Nucleus accumbens (tissue), 56 donors: ENCODE data around the gene MAML3.
A peak's percentile ranks its signal among the peaks of the same experiment; 100 is the strongest.

Source experiments
- DNase-seq, 56 donors: peaks; one replicate each; lab custom pipeline; 2025; lab: John Stamatoyannopoulos, UW

MAML3 gene

GRCh38 chr4:139912445-139912844 lies 241.5 kb downstream of the MAML3 start:
- DNase-seq, result no peak

- no peak for DNase-seq
These were observed 243.9 kb downstream of the MAML3 start for GRCh38 chr4:139910106-139910505.

GRCh38 chr4:139908636-139909437 lies 245.1 kb downstream of the MAML3 start:
- no peak for DNase-seq

GRCh38 chr4:139907001-139907809 lies 246.8 kb downstream of the MAML3 start:
- DNase-seq, result no peak

DNA sequence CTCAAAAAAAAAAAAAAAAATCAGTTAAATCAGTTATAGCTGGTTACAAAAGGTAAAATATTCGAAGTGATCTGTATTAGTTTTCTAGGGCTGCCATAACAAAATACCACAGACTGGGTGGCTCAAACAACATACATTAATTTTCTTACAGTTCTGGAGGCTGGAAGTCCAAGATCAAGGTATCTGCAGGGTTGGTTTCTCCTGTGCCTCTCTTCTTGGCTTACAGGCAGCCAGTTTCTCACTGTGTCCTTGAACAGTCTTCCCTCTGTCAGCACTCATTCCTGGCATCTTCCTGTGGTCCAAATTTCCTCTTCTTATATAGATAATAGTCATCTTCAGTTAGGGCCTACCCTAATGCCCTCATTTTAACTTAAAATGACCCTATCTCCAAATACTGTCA lies 248.5 kb downstream of the MAML3 start:
- no peak for DNase-seq

DNA sequence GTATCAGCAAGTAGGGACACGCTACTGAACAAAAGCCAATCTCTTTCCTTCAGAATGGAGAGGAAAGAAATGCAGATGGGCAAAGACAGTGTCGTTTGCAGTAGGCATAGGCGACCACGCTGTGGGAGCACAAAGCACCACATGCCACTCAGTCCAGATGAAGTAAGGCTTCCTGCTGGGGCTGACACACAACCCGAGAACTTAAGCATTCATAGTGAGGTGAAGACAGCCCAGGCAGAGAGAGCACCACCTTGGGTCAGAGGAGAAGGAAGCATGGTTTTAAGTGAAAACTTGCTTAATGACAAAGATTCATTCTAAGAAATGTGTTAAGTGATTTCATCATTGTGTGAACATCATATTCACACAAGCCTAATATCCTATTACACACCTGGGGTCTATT lies 249.6 kb downstream of the MAML3 start:
- DNase-seq, result no peak

DNA sequence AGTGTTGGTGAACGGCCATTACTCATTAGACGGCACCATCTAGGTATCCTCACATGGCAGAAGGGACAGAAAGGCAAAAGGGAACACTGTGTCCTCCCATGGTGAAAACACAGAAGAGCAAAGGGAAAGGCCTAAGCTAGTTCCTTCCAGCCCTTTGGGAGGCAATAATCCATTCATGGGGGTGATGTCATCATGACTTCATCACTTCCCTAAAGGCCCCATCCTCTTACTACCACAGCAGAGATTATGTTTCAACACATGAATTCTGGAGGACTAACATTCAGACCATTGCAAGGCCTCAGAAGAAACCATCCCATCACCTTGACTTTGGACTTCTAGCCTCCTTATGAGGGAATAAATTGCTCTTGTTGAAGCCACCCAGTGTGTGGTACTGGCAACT lies 250.1 kb downstream of the MAML3 start:
- DNase-seq, result no peak

DNA sequence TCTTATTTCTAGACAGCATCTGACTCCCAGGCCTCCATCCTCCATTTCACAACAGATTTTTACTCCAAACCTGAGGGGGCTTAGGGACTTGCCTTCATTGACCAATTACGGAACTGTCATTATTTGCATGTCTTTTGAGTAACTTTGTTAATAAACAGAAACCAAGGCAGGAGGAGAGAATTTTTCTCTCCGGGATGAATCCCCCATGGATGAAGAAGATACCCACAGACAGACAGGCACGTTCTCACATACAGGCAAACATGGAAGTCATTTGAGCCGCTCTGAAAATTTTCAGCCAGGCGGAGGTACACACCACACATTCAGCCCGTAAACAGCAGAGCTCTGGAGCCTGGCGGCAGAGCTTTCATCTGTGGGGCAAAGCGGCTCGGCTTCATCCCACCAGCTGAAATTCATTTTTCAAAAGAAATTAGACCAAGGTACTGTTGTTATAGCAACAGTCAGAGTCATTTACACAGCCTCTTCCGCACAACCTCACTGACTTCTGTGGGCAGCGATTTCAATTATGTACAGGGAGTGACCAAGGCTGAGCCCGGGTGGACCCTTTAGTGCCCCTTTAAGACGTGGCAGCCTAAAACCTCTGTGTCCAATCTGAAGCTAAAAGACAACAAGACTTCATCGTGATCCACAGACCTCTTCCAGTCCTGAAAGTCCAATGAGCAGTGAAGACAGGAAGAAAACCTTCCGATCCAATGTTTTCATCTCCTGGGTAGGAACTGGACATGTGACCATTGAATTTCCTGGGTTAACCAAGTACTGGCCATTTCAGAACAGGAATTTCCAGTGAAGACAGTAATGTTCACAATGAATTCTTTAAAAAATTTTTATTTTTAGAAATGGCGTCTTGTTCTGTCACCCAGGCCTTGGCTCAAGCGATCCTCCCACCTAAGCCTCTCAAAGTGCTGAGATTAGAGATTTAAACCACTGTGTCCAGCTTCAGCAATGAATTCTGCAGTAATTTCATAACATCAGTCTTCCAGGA lies 251.4 kb downstream of the MAML3 start:
- DNase-seq, result peak in 12 of 56 donors; percentile 9 to 33 (median 16)

- DNase-seq, result peak in 4 of 56 donors; percentile 12 to 19 (median 17)
These were observed 252.3 kb downstream of the MAML3 start for GRCh38 chr4:139901531-139902320.

- DNase-seq, result peak in 6 of 56 donors; percentile 10 to 37 (median 19)
These were observed 253.0 kb downstream of the MAML3 start for GRCh38 chr4:139900964-139901376.

GRCh38 chr4:139899346-139899745 lies 254.6 kb downstream of the MAML3 start:
- DNase-seq, result no peak

- DNase-seq, result no peak
These were observed 255.7 kb downstream of the MAML3 start for GRCh38 chr4:139898293-139898692.

GRCh38 chr4:139896091-139896604 lies 257.8 kb downstream of the MAML3 start:
- DNase-seq, result no peak

DNA sequence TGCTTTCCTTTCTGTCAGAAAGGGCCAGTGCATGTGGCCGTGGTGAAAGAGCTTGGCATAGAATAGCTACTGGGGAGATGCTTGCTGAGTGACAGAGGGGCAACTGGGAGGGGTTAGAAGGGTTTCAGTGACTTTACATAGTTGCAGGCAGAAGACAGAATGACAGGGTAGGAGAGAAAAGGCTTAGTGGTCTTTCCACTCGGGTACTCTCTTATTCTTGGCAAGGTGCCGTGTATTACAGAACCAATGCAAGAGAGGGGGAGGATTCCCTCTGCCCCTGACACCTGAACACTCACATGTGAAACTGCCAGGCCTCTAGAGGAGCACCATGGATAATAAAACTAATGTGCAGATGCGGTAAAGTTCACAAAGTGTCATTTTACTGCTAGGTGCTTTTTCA lies 260.2 kb downstream of the MAML3 start:
- DNase-seq, result no peak

DNA sequence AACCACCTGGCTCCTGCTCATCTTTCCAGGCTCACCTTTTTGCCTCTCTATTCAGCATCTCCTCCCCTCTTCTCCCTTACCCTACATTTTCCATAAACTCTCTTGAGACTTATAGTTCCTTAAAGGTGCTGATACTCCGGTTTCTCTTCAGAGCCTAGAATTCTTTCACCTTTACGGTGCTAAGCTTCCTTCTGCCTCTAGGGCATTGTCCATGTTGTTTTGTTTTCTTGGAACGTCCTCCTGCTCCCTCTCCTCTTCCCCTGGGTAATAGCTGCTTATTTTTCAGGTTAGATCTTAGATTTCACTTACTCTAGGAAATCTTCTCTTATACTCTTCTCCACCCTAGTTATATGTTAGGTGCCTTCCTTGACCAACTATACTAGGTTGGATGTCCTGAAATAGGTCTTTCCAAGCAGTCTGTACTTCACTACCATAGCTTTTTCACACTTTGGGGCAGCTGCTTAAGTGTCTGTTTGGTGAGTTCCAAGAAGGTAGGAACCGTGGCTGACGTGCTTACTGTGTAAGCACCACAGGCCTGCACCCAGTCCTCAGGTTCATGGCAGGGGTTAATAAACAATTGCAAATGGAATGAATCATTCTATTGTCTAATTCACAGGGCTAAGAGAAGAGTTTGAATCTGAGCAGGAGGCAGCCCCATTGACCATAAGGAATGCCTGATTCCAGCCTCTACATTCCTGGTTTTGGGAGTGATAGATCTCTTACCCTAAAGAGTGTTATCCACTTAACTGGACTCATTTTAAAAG lies 260.8 kb downstream of the MAML3 start:
- DNase-seq, result no peak

DNA sequence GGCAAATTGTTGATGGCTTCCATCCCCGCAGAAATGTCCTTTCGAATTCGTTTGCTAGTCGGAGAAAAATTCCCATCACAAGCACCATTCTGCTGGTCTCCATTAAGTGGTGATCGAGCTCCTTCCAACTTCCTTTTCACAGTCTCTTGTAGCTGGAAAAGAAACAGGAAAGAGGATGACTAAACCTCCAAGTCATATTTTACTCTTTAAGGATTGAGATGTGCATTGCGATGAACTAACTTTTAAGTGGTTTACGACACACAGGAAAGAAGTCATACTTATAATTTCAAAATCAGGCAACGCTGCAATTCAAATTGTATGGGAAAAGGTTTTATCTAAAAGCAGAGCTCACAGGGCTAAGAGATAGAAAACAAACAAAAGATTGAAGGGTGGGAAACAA lies 263.2 kb downstream of the MAML3 start:
- no peak for DNase-seq

DNA sequence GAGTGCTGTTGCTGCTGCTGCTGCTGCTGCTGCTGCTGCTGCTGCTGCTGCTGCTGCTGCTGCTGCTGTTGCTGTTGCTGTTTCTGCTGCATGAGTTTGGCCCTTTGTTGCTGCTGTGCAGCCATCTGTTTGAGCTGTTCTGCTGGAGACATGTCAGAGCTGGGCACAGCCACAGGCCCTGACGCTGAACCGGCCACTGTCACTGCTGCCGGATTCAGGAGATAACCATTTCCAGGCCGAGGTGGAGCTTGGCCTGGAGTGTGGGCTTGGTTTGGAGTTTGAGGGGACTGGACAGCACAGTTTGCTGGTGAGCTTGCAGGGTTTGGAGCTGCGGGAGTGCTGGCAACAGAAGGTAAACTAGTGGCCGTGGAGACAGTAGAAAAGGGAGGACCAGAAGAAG lies 264.1 kb downstream of the MAML3 start:
- peak in 2 of 56 donors; percentile 4 to 16 for DNase-seq

- peak in 6 of 56 donors; percentile 13 to 37 (median 20) for DNase-seq
These were observed 264.7 kb downstream of the MAML3 start for GRCh38 chr4:139889264-139889663.
